ENCODE measurements around the gene MYO5C. TPM values are rescaled to one million over a fixed set of nuclear protein-coding genes. Genes with fewer than 3 reads are reported as not detected.
"Not testable (repeated sequence)": the region's sequence is repeated elsewhere in the genome, so short reads cannot be mapped to it uniquely, and the experiment has no call there.

Gene MYO5C
- polyA plus RNA-seq, 12 donors, result 5.4 to 13.2 (median 8.0) TPM; not detected in 1

GRCh38 chr15:52243697-52244555, 51.7 kb downstream of the MYO5C start:
- no peak for DNase-seq

- DNase-seq, result no peak
Observed at GRCh38 chr15:52243286-52243685, 52.3 kb downstream of the MYO5C start.

GRCh38 chr15:52241489-52241888, 54.1 kb downstream of the MYO5C start:
- DNase-seq, result no peak

GRCh38 chr15:52240166-52240565, 55.4 kb downstream of the MYO5C start:
- no peak for DNase-seq

- not testable (repeated sequence) for DNase-seq
Observed at GRCh38 chr15:52238989-52239525, 56.5 kb downstream of the MYO5C start.

GRCh38 chr15:52238149-52238548, 57.5 kb downstream of the MYO5C start:
- DNase-seq, result no peak

- DNase-seq, result no peak
Observed at GRCh38 chr15:52236013-52236412, 59.6 kb downstream of the MYO5C start.

GRCh38 chr15:52234596-52235541, 60.7 kb downstream of the MYO5C start:
- no peak for DNase-seq

GRCh38 chr15:52233405-52233804, 62.2 kb downstream of the MYO5C start:
- DNase-seq, result no peak

GRCh38 chr15:52232327-52232726, 63.3 kb downstream of the MYO5C start:
- DNase-seq, result no peak

- DNase-seq, result no peak
Observed at GRCh38 chr15:52230073-52230472, 65.5 kb downstream of the MYO5C start.

- no peak for DNase-seq
Observed at GRCh38 chr15:52228921-52229320, 66.7 kb downstream of the MYO5C start.

GRCh38 chr15:52227456-52227855, 68.1 kb downstream of the MYO5C start:
- DNase-seq, result peak; percentile 70

GRCh38 chr15:52225230-52225629, 70.4 kb downstream of the MYO5C start:
- no peak for DNase-seq

GRCh38 chr15:52224211-52224610, 71.4 kb downstream of the MYO5C start:
- no peak for DNase-seq

- no peak for DNase-seq
Observed at GRCh38 chr15:52221730-52222129, 73.9 kb downstream of the MYO5C start.

- DNase-seq, result no peak
Observed at GRCh38 chr15:52220937-52221660, 74.5 kb downstream of the MYO5C start.

- DNase-seq, result no peak
Observed at GRCh38 chr15:52220251-52220650, 75.4 kb downstream of the MYO5C start.

GRCh38 chr15:52218816-52219215, 76.8 kb downstream of the MYO5C start:
- no peak for DNase-seq

- DNase-seq, result no peak
Observed at GRCh38 chr15:52218371-52218770, 77.2 kb downstream of the MYO5C start.

GRCh38 chr15:52217186-52217585, 78.4 kb downstream of the MYO5C start:
- DNase-seq, result no peak

- DNase-seq, result no peak
Observed at GRCh38 chr15:52214553-52214952, 81.1 kb downstream of the MYO5C start.
